ENCODE data around the gene RAP1A.

RAP1A gene

DNA sequence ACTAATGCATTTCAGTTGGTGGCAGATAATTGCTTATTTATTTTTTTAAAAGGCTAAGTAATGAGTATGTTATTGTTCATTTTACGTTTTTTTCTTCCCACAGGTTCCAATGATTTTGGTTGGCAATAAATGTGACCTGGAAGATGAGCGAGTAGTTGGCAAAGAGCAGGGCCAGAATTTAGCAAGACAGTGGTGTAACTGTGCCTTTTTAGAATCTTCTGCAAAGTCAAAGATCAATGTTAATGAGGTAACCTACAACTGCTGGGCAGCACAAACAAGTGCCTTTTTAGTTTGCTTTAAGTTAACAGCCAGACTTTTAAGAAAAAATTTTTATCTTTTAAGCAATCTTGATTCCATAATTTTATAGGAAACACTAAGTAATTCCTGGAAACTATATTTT, 84.7 kb downstream of the RAP1A start:
- Histone ChIP-seq H3K36me3 (ENCODE audit: control insufficient read depth, insufficient read depth, low read length) (peaks cover 21% of the 10 kb centered on the region), H3K27me3 (replicated peaks; ENCODE audit: control insufficient read depth, insufficient read depth, low read length) (no peaks in the 10 kb centered on the region), H3K4me3 (replicated peaks; ENCODE audit: low read depth, low read length) (no peak overlapping the region)
- DNase-seq (ENCODE audit: extremely low read depth, insufficient read length) = no peak
- TF ChIP-seq CTCF (IDR thresholded peaks at IDR 0.05; ENCODE audit: insufficient read depth, low read length, poor library complexity, severe bottlenecking) = no peak

GRCh38 chr1:111704776-111705175, 85.2 kb downstream of the RAP1A start:
- no peak for TF ChIP-seq CTCF (IDR thresholded peaks at IDR 0.05; ENCODE audit: insufficient read depth, low read length, poor library complexity, severe bottlenecking)
- peaks cover 20% of the 10 kb centered on the region for H3K36me3 ChIP-seq (ENCODE audit: control insufficient read depth, insufficient read depth, low read length)
- DNase-seq (ENCODE audit: extremely low read depth, insufficient read length) = no peak
- H3K4me3 ChIP-seq (replicated peaks; ENCODE audit: low read depth, low read length) = no peak overlapping the region
- no peaks in the 10 kb centered on the region for H3K27me3 ChIP-seq (replicated peaks; ENCODE audit: control insufficient read depth, insufficient read depth, low read length)

DNA sequence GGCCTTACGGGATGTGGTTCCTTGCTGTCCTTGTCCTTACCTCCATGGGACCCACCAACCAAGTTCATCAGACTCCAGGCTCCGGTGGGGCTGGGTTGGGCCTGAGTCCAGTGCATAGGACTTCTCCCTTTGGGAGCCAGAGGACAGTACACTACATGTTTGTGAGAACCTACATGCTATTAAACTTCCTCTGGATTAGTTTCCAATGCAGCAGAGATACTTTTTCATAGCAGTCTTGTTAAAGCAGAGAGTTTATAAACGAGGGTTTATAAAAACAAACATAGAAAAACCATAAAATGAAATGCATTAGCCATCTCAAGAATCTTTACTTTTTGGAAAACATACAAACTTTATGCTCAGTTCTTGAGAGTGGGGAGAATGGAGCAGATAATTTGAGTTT, 86.3 kb downstream of the RAP1A start:
- Histone ChIP-seq H3K36me3 (ENCODE audit: control insufficient read depth, insufficient read depth, low read length) (peaks cover 17% of the 10 kb centered on the region), H3K27me3 (replicated peaks; ENCODE audit: control insufficient read depth, insufficient read depth, low read length) (no peaks in the 10 kb centered on the region), H3K4me3 (replicated peaks; ENCODE audit: low read depth, low read length) (no peak overlapping the region)
- no peak for DNase-seq (ENCODE audit: extremely low read depth, insufficient read length)
- TF ChIP-seq CTCF (IDR thresholded peaks at IDR 0.05; ENCODE audit: insufficient read depth, low read length, poor library complexity, severe bottlenecking) = no peak

GRCh38 chr1:111706921-111707320, 87.3 kb downstream of the RAP1A start:
- TF ChIP-seq CTCF (IDR thresholded peaks at IDR 0.05; ENCODE audit: insufficient read depth, low read length, poor library complexity, severe bottlenecking) = no peak
- peaks cover 14% of the 10 kb centered on the region for H3K36me3 ChIP-seq (ENCODE audit: control insufficient read depth, insufficient read depth, low read length)
- DNase-seq (ENCODE audit: extremely low read depth, insufficient read length) = no peak

GRCh38 chr1:111707906-111708305, 88.3 kb downstream of the RAP1A start:
- H3K36me3 ChIP-seq (ENCODE audit: control insufficient read depth, insufficient read depth, low read length) = peaks cover 11% of the 10 kb centered on the region
- no peak for TF ChIP-seq CTCF (IDR thresholded peaks at IDR 0.05; ENCODE audit: insufficient read depth, low read length, poor library complexity, severe bottlenecking)
- no peaks in the 10 kb centered on the region for H3K27me3 ChIP-seq (replicated peaks; ENCODE audit: control insufficient read depth, insufficient read depth, low read length)
- no peak for DNase-seq (ENCODE audit: extremely low read depth, insufficient read length)
- no peak overlapping the region for H3K4me3 ChIP-seq (replicated peaks; ENCODE audit: low read depth, low read length)

More at GRCh38 chr1:111706921-111707320, 87.3 kb downstream of the RAP1A start:
- Histone ChIP-seq H3K27me3 (replicated peaks; ENCODE audit: control insufficient read depth, insufficient read depth, low read length) (no peaks in the 10 kb centered on the region), H3K4me3 (replicated peaks; ENCODE audit: low read depth, low read length) (no peak overlapping the region)

DNA sequence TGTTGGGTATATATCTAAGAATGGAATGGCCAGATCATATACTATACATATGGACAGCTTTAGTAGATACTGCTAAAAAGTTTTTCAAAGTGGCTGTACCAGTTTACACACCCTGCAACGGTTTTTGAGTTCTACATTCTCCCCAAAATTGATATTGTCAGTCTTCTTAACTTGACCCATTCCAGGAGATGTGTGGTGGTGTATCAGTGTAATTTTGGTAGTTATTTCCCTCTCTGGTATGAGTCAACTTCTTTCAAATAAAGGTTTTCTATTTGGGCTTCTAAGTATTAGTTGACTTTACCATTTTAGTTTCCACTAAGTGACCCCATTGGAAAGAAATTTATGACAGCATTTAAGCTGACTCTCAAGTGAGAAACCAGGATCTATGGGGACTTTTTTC, 90.4 kb downstream of the RAP1A start:
- H3K4me3 ChIP-seq (replicated peaks; ENCODE audit: low read depth, low read length) = no peak overlapping the region
- no peak for DNase-seq (ENCODE audit: extremely low read depth, insufficient read length)
- peaks cover 11% of the 10 kb centered on the region for H3K36me3 ChIP-seq (ENCODE audit: control insufficient read depth, insufficient read depth, low read length)
- no peaks in the 10 kb centered on the region for H3K27me3 ChIP-seq (replicated peaks; ENCODE audit: control insufficient read depth, insufficient read depth, low read length)
- TF ChIP-seq CTCF (IDR thresholded peaks at IDR 0.05; ENCODE audit: insufficient read depth, low read length, poor library complexity, severe bottlenecking) = no peak
